ENCODE data around the gene BLOC1S1. TPM values are rescaled to one million over a fixed set of nuclear protein-coding genes. Genes with fewer than 3 reads are reported as not detected.

BLOC1S1 gene
- total and polyA plus RNA-seq, 4 experiments from 2014 or later, result 75.1 to 87.1 (median 83.7) TPM

- Histone ChIP-seq H3K9me3 (ENCODE audit: control insufficient read depth in 1 of 2, low read length in 2 of 2) (no peaks in the 10 kb centered on the region), H3K36me3 (ENCODE audit: insufficient read depth, low read length) (no peaks in the 10 kb centered on the region), H3K27ac (ENCODE audit: low read depth, low read length) (no peak overlapping the region), H3K27me3 (ENCODE audit: insufficient read depth, low read length) (no peaks in the 10 kb centered on the region), H3K4me1 (ENCODE audit: insufficient read depth, low read length) (peaks cover 20% of the 10 kb centered on the region), H3K4me3 (ENCODE audit: low read length in 2 of 2) (no peak overlapping the region)
- Mint-ChIP-seq H3K27ac (peak overlapping the region in 6 of 7 donors; percentile 81 to 92 (median 88)), H3K27me3 (no peaks in the 10 kb centered on the region), H3K36me3 (peaks cover 0 to 25% of the 10 kb centered on the region in 2 donors), H3K9me3 (no peaks in the 10 kb centered on the region), H3K4me1 (peaks cover 24 to 56% (median 35%) of the 10 kb centered on the region in 4 donors), H3K4me3 (peak overlapping the region in 6 of 8 donors; percentile 1 to 94 (median 84))
- POLR2A ChIA-PET (ENCODE audit: partially characterized antibody), result interaction anchor here (0.7 to 13.3 kb wide), 7 partner anchors 8 to 228 kb away, joined by 3 to 201 read pairs (median 9); partner anchors contain the start of genes BLOC1S1, CD63, DGKA and PYM1
- intact Hi-C loops (cut with micrococcal nuclease), result no loop called here
- CTCF ChIA-PET (ENCODE audit: partially characterized antibody), result interaction anchor here (1.0 to 2.6 kb wide), 4 partner anchors 8 to 295 kb away, joined by 4 to 14 read pairs (median 7); no protein-coding TSS in a partner anchor
- DNase-seq, result no peak
These were observed 29.7 kb downstream of the BLOC1S1 start for GRCh38 chr12:55745361-55746173.

DNA sequence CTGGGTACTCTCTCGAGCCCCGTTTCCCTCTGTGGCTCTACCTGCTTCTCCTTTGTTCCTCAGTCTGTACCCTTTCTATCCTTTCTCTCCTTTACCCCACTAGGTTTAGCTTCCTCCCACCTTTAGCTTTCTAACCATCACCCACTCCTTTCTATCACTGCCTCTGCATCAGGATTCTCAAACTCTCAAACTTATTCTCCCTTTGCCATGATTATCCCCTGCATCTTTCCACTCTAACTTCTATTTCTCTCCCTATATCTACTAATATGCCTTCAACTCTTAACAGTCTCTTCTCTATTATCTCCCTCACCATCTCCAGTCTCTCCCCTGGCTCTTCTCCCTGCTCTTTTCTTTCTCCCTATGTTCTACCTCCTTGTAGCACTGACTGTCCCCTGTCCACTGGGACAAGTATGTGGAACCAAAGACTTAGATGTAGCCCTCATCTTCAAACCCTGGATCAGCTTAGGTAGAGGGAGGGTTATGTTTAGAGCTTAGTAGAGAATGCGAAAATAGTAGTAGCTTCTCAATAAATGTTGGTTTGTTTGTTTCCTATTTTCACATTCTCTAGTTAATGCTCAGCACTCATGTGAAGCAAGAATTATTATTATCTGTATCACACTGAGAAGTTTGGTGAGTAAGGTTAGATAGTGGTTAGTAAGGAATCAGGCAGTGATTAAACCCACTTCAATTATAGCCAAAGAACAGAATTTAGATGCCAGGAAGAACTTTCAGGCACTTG lies 30.5 kb downstream of the BLOC1S1 start:
- peak overlapping the region; percentile 1 to 76 (median 54) for H3K4me3 Mint-ChIP-seq
- intact Hi-C loops (cut with micrococcal nuclease), result no loop called here
- no peak overlapping the region for H3K4me3 ChIP-seq (ENCODE audit: low read length in 2 of 2)
- CTCF ChIA-PET (ENCODE audit: partially characterized antibody), result interaction anchor here (0.9 to 2.1 kb wide), 5 partner anchors 51 to 261 kb away, joined by 3 to 7 read pairs (median 4); no protein-coding TSS in a partner anchor
- H3K4me1 ChIP-seq (ENCODE audit: insufficient read depth, low read length), result peaks cover 20% of the 10 kb centered on the region
- H3K9me3 Mint-ChIP-seq, result no peaks in the 10 kb centered on the region
- H3K36me3 ChIP-seq (ENCODE audit: insufficient read depth, low read length), result no peaks in the 10 kb centered on the region
- H3K4me1 Mint-ChIP-seq, result peaks cover 24 to 56% (median 35%) of the 10 kb centered on the region in 4 donors
- H3K9me3 ChIP-seq (ENCODE audit: control insufficient read depth in 1 of 2, low read length in 2 of 2), result no peaks in the 10 kb centered on the region
- H3K27ac ChIP-seq (ENCODE audit: low read depth, low read length), result no peak overlapping the region
- no peaks in the 10 kb centered on the region for H3K27me3 ChIP-seq (ENCODE audit: insufficient read depth, low read length)
- H3K27me3 Mint-ChIP-seq, result no peaks in the 10 kb centered on the region
- peaks cover 0 to 33% of the 10 kb centered on the region in 2 donors for H3K36me3 Mint-ChIP-seq
- DNase-seq, result no peak
- peak overlapping the region; percentile 56 to 92 (median 86) for H3K27ac Mint-ChIP-seq
- POLR2A ChIA-PET (ENCODE audit: partially characterized antibody), result interaction anchor here (0.8 to 13.3 kb wide), 6 partner anchors 8 to 227 kb away, joined by 3 to 201 read pairs (median 4); partner anchors contain the start of genes DGKA, ORMDL2, PYM1 and RAB5B

DNA sequence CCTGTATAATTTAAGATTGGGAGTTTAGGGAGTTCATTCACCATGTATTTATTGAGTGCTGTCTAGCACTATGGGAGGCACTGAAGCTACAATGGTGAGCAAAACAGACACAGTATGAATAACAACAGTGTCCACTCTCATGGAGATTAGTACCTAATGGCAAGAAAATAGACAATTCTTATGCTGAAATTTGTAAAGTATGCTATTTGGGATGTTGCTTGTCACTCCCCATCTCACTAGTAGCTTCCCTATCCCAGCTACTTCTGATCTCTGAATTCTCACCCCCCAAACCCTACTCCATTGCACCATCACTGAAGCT lies 31.0 kb downstream of the BLOC1S1 start:
- intact Hi-C loops (cut with micrococcal nuclease), result no loop called here
- Histone ChIP-seq H3K4me3 (ENCODE audit: low read length in 2 of 2) (no peak overlapping the region), H3K27me3 (ENCODE audit: insufficient read depth, low read length) (no peaks in the 10 kb centered on the region), H3K4me1 (ENCODE audit: insufficient read depth, low read length) (peaks cover 20% of the 10 kb centered on the region), H3K27ac (ENCODE audit: low read depth, low read length) (no peak overlapping the region), H3K9me3 (ENCODE audit: control insufficient read depth in 1 of 2, low read length in 2 of 2) (no peaks in the 10 kb centered on the region), H3K36me3 (ENCODE audit: insufficient read depth, low read length) (no peaks in the 10 kb centered on the region)
- no peaks in the 10 kb centered on the region for H3K27me3 Mint-ChIP-seq
- H3K4me3 Mint-ChIP-seq, result no peak overlapping the region
- H3K9me3 Mint-ChIP-seq, result no peaks in the 10 kb centered on the region
- DNase-seq, result no peak
- ChIA-PET CTCF (ENCODE audit: partially characterized antibody) (interaction anchor here (0.9 to 2.1 kb wide), 6 partner anchors 9 to 298 kb away, joined by 3 to 10 read pairs (median 4); no protein-coding TSS in a partner anchor), POLR2A (ENCODE audit: partially characterized antibody) (interaction anchor here (0.8 to 13.3 kb wide), 5 partner anchors 8 to 227 kb away, joined by 3 to 201 read pairs (median 4); partner anchors contain the start of genes DGKA, ORMDL2, PYM1 and RAB5B)
- peaks cover 0 to 37% of the 10 kb centered on the region in 2 donors for H3K36me3 Mint-ChIP-seq
- H3K4me1 Mint-ChIP-seq, result peaks cover 24 to 54% (median 34%) of the 10 kb centered on the region in 4 donors
- peak overlapping the region in 4 of 7 donors; percentile 53 to 87 (median 66) for H3K27ac Mint-ChIP-seq

GRCh38 chr12:55748230-55748993 lies 32.6 kb downstream of the BLOC1S1 start:
- H3K4me1 ChIP-seq (ENCODE audit: insufficient read depth, low read length), result peaks cover 16% of the 10 kb centered on the region
- peaks cover 18 to 43% (median 27%) of the 10 kb centered on the region in 4 donors for H3K4me1 Mint-ChIP-seq

DNA sequence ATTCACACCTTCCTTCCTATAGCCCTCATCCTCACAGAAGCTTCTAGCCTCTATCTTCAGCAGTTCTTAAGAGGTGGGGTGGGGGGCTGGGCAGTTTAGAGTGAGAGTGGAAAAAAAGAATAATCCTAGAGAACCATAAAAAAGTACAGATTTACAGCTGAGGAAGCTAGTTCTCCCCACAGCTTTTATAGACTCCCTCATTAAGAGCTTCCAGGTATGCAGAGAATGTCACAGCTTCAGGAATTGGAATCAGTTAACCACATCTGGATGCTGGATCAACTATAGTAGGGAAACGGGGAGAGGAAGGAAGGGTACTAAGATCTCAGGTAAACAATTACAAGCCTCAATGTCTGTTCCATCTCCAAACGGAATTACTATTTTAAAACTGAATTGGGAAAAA lies 39.4 kb downstream of the BLOC1S1 start:
- CTCF ChIA-PET (ENCODE audit: partially characterized antibody), result interaction anchor here (0.6 to 7.8 kb wide), 4 partner anchors 11 to 42 kb away, joined by 3 to 37 read pairs (median 11); partner anchors contain the start of gene GDF11

More at GRCh38 chr12:55748230-55748993, 32.6 kb downstream of the BLOC1S1 start:
- H3K36me3 ChIP-seq (ENCODE audit: insufficient read depth, low read length), result peaks cover 10% of the 10 kb centered on the region
- Mint-ChIP-seq H3K36me3 (peaks cover 0 to 46% of the 10 kb centered on the region in 2 donors), H3K27ac (peak overlapping the region in 3 of 7 donors; percentile 31 to 56 (median 33)), H3K4me3 (no peak overlapping the region), H3K9me3 (no peaks in the 10 kb centered on the region), H3K27me3 (no peaks in the 10 kb centered on the region)
- CTCF ChIA-PET (ENCODE audit: partially characterized antibody), result interaction anchor here (1.6 to 2.1 kb wide), 5 partner anchors 10 to 281 kb away, joined by 4 to 10 read pairs (median 4); no protein-coding TSS in a partner anchor
- H3K4me3 ChIP-seq (ENCODE audit: low read length in 2 of 2), result no peak overlapping the region
- intact Hi-C loops (cut with micrococcal nuclease), result no loop called here
- H3K9me3 ChIP-seq (ENCODE audit: control insufficient read depth in 1 of 2, low read length in 2 of 2), result no peaks in the 10 kb centered on the region
- POLR2A ChIA-PET (ENCODE audit: partially characterized antibody), result interaction anchor here (1.0 to 13.3 kb wide), 7 partner anchors 10 to 195 kb away, joined by 3 to 201 read pairs (median 4); partner anchors contain the start of genes DGKA, ORMDL2, PYM1 and SARNP
- no peaks in the 10 kb centered on the region for H3K27me3 ChIP-seq (ENCODE audit: insufficient read depth, low read length)
- H3K27ac ChIP-seq (ENCODE audit: low read depth, low read length), result no peak overlapping the region
- DNase-seq, result no peak

DNA sequence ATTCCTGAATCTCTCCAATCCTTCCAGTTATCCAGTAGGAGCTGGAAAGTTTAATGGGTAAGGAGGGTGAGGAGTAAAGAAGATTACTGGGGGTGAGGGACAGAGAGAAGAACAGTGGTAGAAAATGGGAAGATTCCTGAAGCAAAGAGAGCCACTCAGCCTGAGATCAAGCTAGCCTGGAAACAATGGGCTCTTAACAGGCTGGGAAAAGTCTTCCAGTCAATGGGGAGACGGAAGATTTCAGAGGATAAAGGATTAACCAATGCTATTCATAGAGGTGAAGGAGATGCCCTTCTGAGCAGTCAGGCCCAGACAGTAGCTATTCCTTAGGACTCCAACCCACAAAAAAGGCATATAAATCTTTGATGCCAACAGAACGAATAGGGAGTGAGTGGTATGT lies 41.9 kb downstream of the BLOC1S1 start:
- no peak for DNase-seq
- no peaks in the 10 kb centered on the region for H3K27me3 ChIP-seq (ENCODE audit: insufficient read depth, low read length)
- Mint-ChIP-seq H3K27ac (peak overlapping the region; percentile 5 to 77 (median 47)), H3K4me3 (no peak overlapping the region), H3K36me3 (peaks cover 24 to 61% of the 10 kb centered on the region in 2 donors), H3K4me1 (peaks cover 0 to 5% (median 2%) of the 10 kb centered on the region in 4 donors), H3K27me3 (no peaks in the 10 kb centered on the region), H3K9me3 (no peaks in the 10 kb centered on the region)
- H3K4me1 ChIP-seq (ENCODE audit: insufficient read depth, low read length), result no peaks in the 10 kb centered on the region
- H3K27ac ChIP-seq (ENCODE audit: low read depth, low read length), result no peak overlapping the region
- POLR2A ChIA-PET (ENCODE audit: partially characterized antibody), result interaction anchor here (1.7 to 5.3 kb wide), 2 partner anchors 14 to 39 kb away, joined by 6 to 18 read pairs; partner anchors contain the start of gene GDF11
- H3K36me3 ChIP-seq (ENCODE audit: insufficient read depth, low read length), result peaks cover 49% of the 10 kb centered on the region
- no peak overlapping the region for H3K4me3 ChIP-seq (ENCODE audit: low read length in 2 of 2)
- CTCF ChIA-PET (ENCODE audit: partially characterized antibody), result interaction anchor here (1.0 to 7.8 kb wide), 4 partner anchors 11 to 182 kb away, joined by 3 to 37 read pairs (median 3); no protein-coding TSS in a partner anchor
- intact Hi-C loops (cut with micrococcal nuclease), result no loop called here
- no peaks in the 10 kb centered on the region for H3K9me3 ChIP-seq (ENCODE audit: control insufficient read depth in 1 of 2, low read length in 2 of 2)

More for the DNA sequence above, 39.4 kb downstream of the BLOC1S1 start:
- POLR2A ChIA-PET (ENCODE audit: partially characterized antibody), result interaction anchor here (0.7 to 5.3 kb wide), 5 partner anchors 12 to 352 kb away, joined by 3 to 18 read pairs (median 5); partner anchors contain the start of gene GDF11
- H3K27ac ChIP-seq (ENCODE audit: low read depth, low read length), result no peak overlapping the region
- Mint-ChIP-seq H3K36me3 (peaks cover 20 to 70% of the 10 kb centered on the region in 2 donors), H3K9me3 (no peaks in the 10 kb centered on the region), H3K4me3 (no peak overlapping the region), H3K27me3 (no peaks in the 10 kb centered on the region), H3K4me1 (peaks cover 0 to 3% (median 0%) of the 10 kb centered on the region in 4 donors), H3K27ac (peak overlapping the region in 6 of 7 donors; percentile 30 to 77 (median 64))
- no peaks in the 10 kb centered on the region for H3K9me3 ChIP-seq (ENCODE audit: control insufficient read depth in 1 of 2, low read length in 2 of 2)
- H3K4me1 ChIP-seq (ENCODE audit: insufficient read depth, low read length), result no peaks in the 10 kb centered on the region
- H3K4me3 ChIP-seq (ENCODE audit: low read length in 2 of 2), result no peak overlapping the region
- DNase-seq, result no peak
- H3K27me3 ChIP-seq (ENCODE audit: insufficient read depth, low read length), result no peaks in the 10 kb centered on the region
- intact Hi-C loops (cut with micrococcal nuclease), result no loop called here
- H3K36me3 ChIP-seq (ENCODE audit: insufficient read depth, low read length), result peaks cover 49% of the 10 kb centered on the region
